GM18861 (cell line): ENCODE measurements around the gene EIF4G3.

ENCODE experiments used
- ATAC-seq: cut with Tn5 transposase; IDR thresholded peaks from one replicate; pipeline ENCODE4 v1.9.1; 2021; ENCODE audit not compliant: unreplicated experiment

The EIF4G3 gene

DNA sequence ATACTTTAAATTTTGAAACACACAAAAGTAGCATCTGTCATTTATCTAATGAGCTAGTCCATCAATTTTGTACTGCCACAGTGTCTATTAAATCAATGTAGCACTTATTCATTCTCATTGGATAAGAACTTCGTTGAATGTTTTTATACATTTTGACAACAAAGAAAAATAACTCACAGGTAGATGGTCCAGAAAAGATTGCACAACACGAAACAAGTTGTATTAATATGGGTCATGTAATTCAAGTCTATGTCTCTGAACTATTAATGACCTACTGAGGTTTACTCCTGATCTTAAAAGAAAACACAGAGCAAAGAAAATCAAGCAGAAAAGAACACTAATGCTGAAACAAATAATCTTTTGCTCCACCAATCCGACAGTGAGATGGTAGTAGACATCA is 404.9 kb downstream of the EIF4G3 start:
- ATAC-seq: no peak

DNA sequence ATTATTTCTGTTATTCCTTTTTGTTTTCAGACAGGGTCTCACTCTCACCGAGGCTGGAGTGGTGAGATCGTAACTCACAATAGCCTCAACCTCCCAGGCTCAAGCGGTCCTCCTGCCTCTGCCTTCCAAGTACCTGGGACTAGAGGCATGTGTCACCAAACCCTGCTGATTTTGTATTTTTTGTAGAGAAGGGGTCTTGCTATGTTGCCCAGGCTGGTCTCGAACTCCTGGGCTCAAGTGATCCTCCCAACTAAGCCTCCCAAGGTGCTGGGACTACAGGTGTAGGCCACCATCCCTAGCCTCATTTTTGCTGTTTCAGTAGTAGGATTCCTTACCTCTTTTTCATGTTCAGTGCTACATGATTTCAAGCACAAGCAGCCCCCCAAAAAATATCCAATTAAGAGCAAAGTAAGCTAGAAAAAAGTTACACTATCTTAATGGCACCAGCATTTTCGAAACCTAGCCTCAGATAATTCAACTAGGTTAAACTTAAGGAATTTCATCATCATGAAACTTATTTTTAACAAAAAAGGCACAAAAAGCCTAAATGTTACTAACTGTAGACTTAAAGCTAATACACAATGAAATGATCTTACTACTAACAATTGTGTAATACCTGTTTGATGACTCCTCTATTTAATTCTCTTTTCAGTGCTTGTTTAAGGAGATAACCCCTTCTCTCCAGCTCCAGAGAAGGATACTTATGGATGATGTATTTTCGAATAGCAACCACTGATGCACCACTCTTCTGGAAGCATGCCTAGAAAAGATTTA is 406.2 kb downstream of the EIF4G3 start:
- ATAC-seq: no peak

DNA sequence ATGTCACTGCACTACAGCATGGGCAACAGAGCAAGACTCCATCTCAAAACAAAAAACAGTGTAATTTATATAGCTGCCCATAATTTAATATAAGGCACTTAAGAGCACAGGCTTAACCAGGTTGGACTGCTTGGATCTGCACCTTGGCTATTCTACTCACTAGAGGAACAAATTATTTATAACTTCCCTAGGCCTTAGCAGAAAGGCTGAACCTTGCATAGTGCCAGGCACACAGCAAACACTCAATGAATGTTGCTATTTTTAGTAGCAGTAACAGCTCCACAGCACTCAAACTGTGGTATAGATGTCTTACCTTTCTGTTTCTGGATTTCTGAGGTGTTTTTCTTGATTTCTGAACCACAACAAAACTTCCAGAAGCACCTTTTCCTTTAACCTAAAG is 409.4 kb downstream of the EIF4G3 start:
- ATAC-seq: no peak

DNA sequence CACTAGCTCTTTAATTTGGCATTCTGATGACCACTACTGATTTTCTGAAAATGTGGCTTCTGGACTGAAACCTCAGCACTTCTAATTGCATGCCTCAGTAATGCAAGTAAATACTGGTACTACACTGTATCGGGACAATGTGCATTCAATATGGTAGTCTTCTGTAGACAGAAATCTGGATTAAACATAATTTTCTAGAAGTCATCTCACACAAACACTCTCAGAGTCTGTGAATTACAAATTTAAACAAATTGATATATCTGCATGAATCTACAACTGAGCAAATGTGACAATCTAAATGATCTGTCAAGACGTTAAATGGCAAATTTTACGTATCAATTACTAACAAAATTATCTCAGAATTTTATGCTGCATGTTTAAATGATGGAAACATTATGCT is 413.3 kb downstream of the EIF4G3 start:
- ATAC-seq: no peak

DNA sequence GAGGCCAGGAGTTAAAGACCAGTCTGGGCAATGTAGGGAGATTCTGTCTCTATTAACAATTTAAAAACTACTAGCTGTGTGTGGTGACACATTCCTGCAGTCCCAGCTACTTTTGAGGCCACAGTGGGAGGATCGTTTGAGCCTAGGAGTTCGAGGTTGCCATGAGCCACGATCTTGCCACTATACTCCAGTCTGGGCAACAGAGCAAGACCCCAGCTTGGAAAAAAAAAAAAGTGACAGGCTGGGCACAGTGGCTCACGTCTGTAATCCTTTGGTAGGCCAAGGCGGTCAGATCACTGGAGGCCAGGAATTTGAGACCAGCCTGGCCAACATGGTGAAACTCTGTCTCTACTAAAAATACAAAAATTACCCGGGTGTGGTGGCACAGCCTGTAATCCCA is 416.4 kb downstream of the EIF4G3 start:
- no peak for ATAC-seq
